NCI-H2227 (cell line): ENCODE results near the gene CTPS2.
A peak's percentile ranks its signal among the peaks of the same experiment; 100 is the strongest.
"Not testable (repeated sequence)": the region's sequence is repeated elsewhere in the genome, so short reads cannot be mapped to it uniquely, and the experiment has no call there.

Experiments used
- DNase-seq: peaks from one replicate; lab custom pipeline; 2025; ENCODE audit not compliant: unreplicated experiment; lab: John Stamatoyannopoulos, UW

The CTPS2 gene

GRCh38 chrX:16658284-16658683 lies 54.2 kb downstream of the CTPS2 start:
- no peak for DNase-seq

- no peak for DNase-seq
Measured at GRCh38 chrX:16654093-16654492, 58.4 kb downstream of the CTPS2 start.

GRCh38 chrX:16653424-16653823 lies 59.0 kb downstream of the CTPS2 start:
- DNase-seq = no peak

- DNase-seq = no peak
Measured at GRCh38 chrX:16651391-16652024, 61.0 kb downstream of the CTPS2 start.

GRCh38 chrX:16649858-16650257 lies 62.6 kb downstream of the CTPS2 start, which contains the start of gene S100G:
TSS of gene S100G (plus strand) at chrX:16650158. CDS start at chrX:16651007, 849 bp downstream.
- DNase-seq = no peak

GRCh38 chrX:16646366-16647138 lies 65.9 kb downstream of the CTPS2 start:
- peak; percentile 74 for DNase-seq

GRCh38 chrX:16643176-16643575 lies 69.3 kb downstream of the CTPS2 start:
- DNase-seq = no peak

- DNase-seq = no peak
Measured at GRCh38 chrX:16640823-16641222, 71.6 kb downstream of the CTPS2 start.

GRCh38 chrX:16639966-16640365 lies 72.5 kb downstream of the CTPS2 start:
- DNase-seq = no peak

GRCh38 chrX:16638533-16638932 lies 73.9 kb downstream of the CTPS2 start:
- no peak for DNase-seq

- no peak for DNase-seq
Measured at GRCh38 chrX:16635596-16635995, 76.9 kb downstream of the CTPS2 start.

- DNase-seq = no peak
Measured at GRCh38 chrX:16635040-16635439, 77.4 kb downstream of the CTPS2 start.

GRCh38 chrX:16633754-16634153 lies 78.7 kb downstream of the CTPS2 start:
- no peak for DNase-seq

GRCh38 chrX:16629909-16630308 lies 82.6 kb downstream of the CTPS2 start:
- DNase-seq = no peak

- no peak for DNase-seq
Measured at GRCh38 chrX:16628946-16629595, 83.4 kb downstream of the CTPS2 start.

- DNase-seq = not testable (repeated sequence)
Measured at GRCh38 chrX:16628511-16628910, 84.0 kb downstream of the CTPS2 start.

GRCh38 chrX:16619024-16619423 lies 93.4 kb downstream of the CTPS2 start:
- no peak for DNase-seq

- DNase-seq = no peak
Measured at GRCh38 chrX:16618422-16618821, 94.0 kb downstream of the CTPS2 start.

GRCh38 chrX:16617382-16617781 lies 95.1 kb downstream of the CTPS2 start:
- no peak for DNase-seq

GRCh38 chrX:16612257-16612897 lies 100.1 kb downstream of the CTPS2 start:
- no peak for DNase-seq

- DNase-seq = not testable (repeated sequence)
Measured at GRCh38 chrX:16610654-16611053, 101.8 kb downstream of the CTPS2 start.
